ENCODE data around the gene RNF168. TPM values are rescaled to one million over a fixed set of nuclear protein-coding genes. Genes with fewer than 3 reads are reported as not detected.
A peak's percentile ranks its signal among the peaks of the same experiment; 100 is the strongest.
"Not testable (repeated sequence)": the region's sequence is repeated elsewhere in the genome, so short reads cannot be mapped to it uniquely, and the experiment has no call there.

The RNF168 gene
- total and polyA plus RNA-seq, 4 donors: 13.2 to 20.6 (median 16.5) TPM

DNA sequence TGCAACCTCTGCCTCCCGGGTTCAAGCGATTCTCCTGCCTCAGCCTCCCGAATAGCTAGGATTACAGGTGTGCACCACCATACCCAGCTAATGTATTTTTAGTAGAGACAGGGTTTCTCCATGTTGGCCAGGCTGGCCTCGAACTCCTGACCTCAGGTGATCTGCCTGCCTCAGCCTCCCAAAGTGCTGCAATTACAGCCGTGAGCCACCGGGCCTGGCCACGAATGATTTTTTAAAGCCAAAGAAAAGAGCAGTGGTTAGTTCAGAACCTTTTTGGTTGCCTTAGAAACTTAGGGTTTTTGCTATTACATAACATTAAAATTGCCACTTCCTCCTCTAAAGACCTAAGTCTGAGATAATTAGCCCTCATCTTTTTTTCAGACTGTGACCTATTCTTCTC is 46.1 kb downstream of the RNF168 start:
- H3K4me1 ChIP-seq (ENCODE audit: control insufficient read depth, insufficient read depth, low read length); H3K4me3 ChIP-seq (ENCODE audit: low read depth, low read length); H3K27me3 ChIP-seq (ENCODE audit: control insufficient read depth, insufficient read depth, low read length); H3K27ac ChIP-seq (ENCODE audit: low read depth, low read length); DNase-seq (ENCODE audit: low read depth in 4 of 6, low spot score in 6 of 6); H3K9me3 ChIP-seq (ENCODE audit: control insufficient read depth, insufficient read depth, low read length): not testable (repeated sequence)
- H3K36me3 ChIP-seq (ENCODE audit: control insufficient read depth, insufficient read depth, low read length): peaks cover 12% of the 10 kb centered on the region
- WGBS (ENCODE audit: insufficient coverage): no CpG with 5 or more reads among the region's 7 CpGs

- Histone ChIP-seq H3K4me1 (ENCODE audit: control insufficient read depth, insufficient read depth, low read length) (no peaks in the 10 kb centered on the region), H3K27ac (ENCODE audit: low read depth, low read length) (no peak overlapping the region), H3K27me3 (ENCODE audit: control insufficient read depth, insufficient read depth, low read length) (no peaks in the 10 kb centered on the region), H3K4me3 (ENCODE audit: low read depth, low read length) (no peak overlapping the region), H3K36me3 (ENCODE audit: control insufficient read depth, insufficient read depth, low read length) (peaks cover 14% of the 10 kb centered on the region), H3K9me3 (ENCODE audit: control insufficient read depth, insufficient read depth, low read length) (no peaks in the 10 kb centered on the region)
- 89% methylated on average over 5 of the region's 6 CpGs for WGBS (ENCODE audit: insufficient coverage)
- DNase-seq (ENCODE audit: low read depth in 4 of 6, low spot score in 6 of 6): peak in 1 of 6 donors; percentile 7
Measured at GRCh38 chr3:196454935-196455334, 48.6 kb downstream of the RNF168 start.

- H3K4me1 ChIP-seq (ENCODE audit: control insufficient read depth, insufficient read depth, low read length); H3K4me3 ChIP-seq (ENCODE audit: low read depth, low read length); H3K27ac ChIP-seq (ENCODE audit: low read depth, low read length); DNase-seq (ENCODE audit: low read depth in 4 of 6, low spot score in 6 of 6); H3K36me3 ChIP-seq (ENCODE audit: control insufficient read depth, insufficient read depth, low read length); H3K27me3 ChIP-seq (ENCODE audit: control insufficient read depth, insufficient read depth, low read length); H3K9me3 ChIP-seq (ENCODE audit: control insufficient read depth, insufficient read depth, low read length): not testable (repeated sequence)
- WGBS (ENCODE audit: insufficient coverage): 94% methylated on average over 6 of the region's 7 CpGs
Measured at GRCh38 chr3:196445391-196445790, 58.2 kb downstream of the RNF168 start.

GRCh38 chr3:196444500-196444894 is 59.1 kb downstream of the RNF168 start:
- WGBS (ENCODE audit: insufficient coverage): 83% methylated on average over 2 of the region's 2 CpGs
- Histone ChIP-seq H3K4me1 (ENCODE audit: control insufficient read depth, insufficient read depth, low read length) (no peaks in the 10 kb centered on the region), H3K36me3 (ENCODE audit: control insufficient read depth, insufficient read depth, low read length) (no peaks in the 10 kb centered on the region), H3K9me3 (ENCODE audit: control insufficient read depth, insufficient read depth, low read length) (no peaks in the 10 kb centered on the region), H3K4me3 (ENCODE audit: low read depth, low read length) (no peak overlapping the region), H3K27ac (ENCODE audit: low read depth, low read length) (no peak overlapping the region), H3K27me3 (ENCODE audit: control insufficient read depth, insufficient read depth, low read length) (no peaks in the 10 kb centered on the region)
- no peak for DNase-seq (ENCODE audit: low read depth in 4 of 6, low spot score in 6 of 6)

DNA sequence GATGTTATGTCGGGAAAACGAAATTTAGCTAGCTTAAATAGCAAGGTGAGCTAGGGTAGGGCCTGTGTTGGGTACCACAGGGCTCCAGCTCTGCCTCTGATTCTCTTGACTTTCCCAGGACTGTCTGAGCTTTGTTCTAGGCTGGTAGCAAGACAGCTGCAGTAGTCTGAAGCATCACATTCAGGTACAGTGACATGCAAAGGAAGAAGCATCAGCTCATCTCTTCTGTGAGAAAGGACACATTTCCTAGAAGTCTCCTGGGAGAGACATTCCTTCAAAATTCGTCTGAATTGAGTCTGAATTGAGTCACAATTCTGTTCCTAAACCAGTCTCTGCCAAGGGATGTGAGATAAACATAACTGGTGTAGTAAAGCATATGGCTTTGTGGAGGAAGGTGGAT is 62.9 kb downstream of the RNF168 start:
- DNase-seq (ENCODE audit: low read depth in 4 of 6, low spot score in 6 of 6): peak in 1 of 6 donors; percentile 4
- Histone ChIP-seq H3K9me3 (ENCODE audit: control insufficient read depth, insufficient read depth, low read length) (no peaks in the 10 kb centered on the region), H3K36me3 (ENCODE audit: control insufficient read depth, insufficient read depth, low read length) (no peaks in the 10 kb centered on the region), H3K27ac (ENCODE audit: low read depth, low read length) (no peak overlapping the region), H3K4me3 (ENCODE audit: low read depth, low read length) (no peak overlapping the region), H3K4me1 (ENCODE audit: control insufficient read depth, insufficient read depth, low read length) (no peaks in the 10 kb centered on the region), H3K27me3 (ENCODE audit: control insufficient read depth, insufficient read depth, low read length) (no peaks in the 10 kb centered on the region)
- WGBS (ENCODE audit: insufficient coverage): 57% methylated on average over 3 of the region's 3 CpGs

DNA sequence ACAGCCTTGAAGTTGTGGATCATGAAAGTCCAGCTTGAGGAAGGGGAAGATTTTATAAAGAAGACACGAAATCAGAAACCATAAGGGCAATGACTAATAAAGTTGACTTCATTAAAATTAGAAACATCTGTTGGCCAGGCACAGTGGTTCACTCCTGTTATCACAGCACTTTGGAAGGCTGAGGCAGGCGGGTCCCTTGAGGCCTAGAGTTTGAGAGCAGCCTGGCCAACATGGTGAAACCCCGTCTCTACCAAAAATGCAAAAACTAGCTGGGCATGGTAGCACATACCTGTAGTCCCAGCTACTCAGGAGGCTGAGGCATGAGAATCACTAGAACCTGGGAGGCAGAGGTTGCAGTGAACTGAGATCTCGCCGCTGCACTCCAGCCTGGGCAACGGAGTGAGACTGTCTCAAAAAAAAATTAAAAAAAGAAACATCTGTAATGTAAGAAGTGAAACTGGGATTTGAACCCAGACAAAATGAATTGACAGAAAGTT is 63.5 kb downstream of the RNF168 start:
- no peak overlapping the region for H3K27ac ChIP-seq (ENCODE audit: low read depth, low read length)
- DNase-seq (ENCODE audit: low read depth in 4 of 6, low spot score in 6 of 6): no peak
- 75% methylated on average over 2 of the region's 6 CpGs for WGBS (ENCODE audit: insufficient coverage)
- H3K4me1 ChIP-seq (ENCODE audit: control insufficient read depth, insufficient read depth, low read length): no peaks in the 10 kb centered on the region
- no peak overlapping the region for H3K4me3 ChIP-seq (ENCODE audit: low read depth, low read length)
- no peaks in the 10 kb centered on the region for H3K9me3 ChIP-seq (ENCODE audit: control insufficient read depth, insufficient read depth, low read length)
- no peaks in the 10 kb centered on the region for H3K27me3 ChIP-seq (ENCODE audit: control insufficient read depth, insufficient read depth, low read length)
- no peaks in the 10 kb centered on the region for H3K36me3 ChIP-seq (ENCODE audit: control insufficient read depth, insufficient read depth, low read length)

DNA sequence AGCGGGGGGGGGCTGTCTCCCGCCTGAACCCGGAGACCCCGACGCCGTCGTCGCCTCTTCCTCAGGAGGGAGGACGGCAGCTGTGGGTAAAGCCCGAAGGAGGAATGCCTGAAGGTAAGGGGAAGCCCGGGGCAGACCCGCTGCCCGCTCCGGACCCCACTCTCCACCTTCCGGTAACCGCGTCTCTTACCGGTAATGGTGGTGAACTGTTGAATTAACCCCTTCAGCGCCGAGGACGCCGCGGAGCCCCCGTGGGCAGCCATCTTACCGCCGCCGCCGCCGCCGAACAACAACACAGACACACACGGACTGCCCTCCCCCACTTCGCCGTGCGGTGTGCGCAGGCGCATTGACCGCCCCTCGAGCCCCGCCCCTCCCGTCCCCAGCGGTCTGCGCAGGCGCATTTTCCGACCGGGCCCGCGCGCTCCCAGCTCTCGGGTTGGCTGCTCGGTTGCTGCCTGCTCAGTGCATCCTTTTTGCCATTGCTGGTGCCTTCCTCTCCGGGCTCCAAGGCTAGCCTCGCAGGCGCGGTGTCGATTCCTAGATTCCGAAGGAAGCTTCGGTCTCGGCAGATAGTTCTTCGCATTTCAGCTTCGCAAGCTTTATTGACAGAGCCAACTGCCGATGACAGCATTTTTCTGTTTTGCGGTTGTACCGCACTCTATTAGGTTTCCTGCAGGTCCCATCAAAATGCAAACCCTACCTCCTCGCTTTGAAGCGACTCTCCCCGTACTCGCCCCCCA is 71.3 kb downstream of the RNF168 start, which contains the start of gene UBXN7:
UBXN7 (minus strand) TSS at position 291 of the 743 bp plus-strand sequence; CDS start at position 263, 28 bp downstream.
- H3K9me3 ChIP-seq (ENCODE audit: control insufficient read depth, insufficient read depth, low read length): no peaks in the 10 kb centered on the region
- H3K27me3 ChIP-seq (ENCODE audit: control insufficient read depth, insufficient read depth, low read length): no peaks in the 10 kb centered on the region
- peaks cover 7% of the 10 kb centered on the region for H3K36me3 ChIP-seq (ENCODE audit: control insufficient read depth, insufficient read depth, low read length)
- H3K4me3 ChIP-seq (ENCODE audit: low read depth, low read length): peak within 1 kb of the TSS; percentile 99
- 0% methylated on average over 67 of the region's 67 CpGs for WGBS (ENCODE audit: insufficient coverage)
- H3K27ac ChIP-seq (ENCODE audit: low read depth, low read length): peak within 1 kb of the TSS; percentile 86
- H3K4me1 ChIP-seq (ENCODE audit: control insufficient read depth, insufficient read depth, low read length): peaks cover 11% of the 10 kb centered on the region
- DNase-seq (ENCODE audit: low read depth in 4 of 6, low spot score in 6 of 6): peak; percentile 92 to 99 (median 94)

GRCh38 chr3:196431181-196432136 is 72.1 kb downstream of the RNF168 start:
- Histone ChIP-seq H3K27me3 (ENCODE audit: control insufficient read depth, insufficient read depth, low read length) (no peaks in the 10 kb centered on the region), H3K36me3 (ENCODE audit: control insufficient read depth, insufficient read depth, low read length) (peaks cover 12% of the 10 kb centered on the region), H3K9me3 (ENCODE audit: control insufficient read depth, insufficient read depth, low read length) (no peaks in the 10 kb centered on the region), H3K4me3 (ENCODE audit: low read depth, low read length) (peak overlapping the region; percentile 99), H3K27ac (ENCODE audit: low read depth, low read length) (peak overlapping the region; percentile 86), H3K4me1 (ENCODE audit: control insufficient read depth, insufficient read depth, low read length) (peaks cover 11% of the 10 kb centered on the region)
- peak in 5 of 6 donors; percentile 33 to 74 (median 38) for DNase-seq (ENCODE audit: low read depth in 4 of 6, low spot score in 6 of 6)
- 0% methylated on average over 36 of the region's 50 CpGs for WGBS (ENCODE audit: insufficient coverage)

- H3K4me3 ChIP-seq (ENCODE audit: low read depth, low read length): no peak overlapping the region
- H3K27me3 ChIP-seq (ENCODE audit: control insufficient read depth, insufficient read depth, low read length): no peaks in the 10 kb centered on the region
- H3K27ac ChIP-seq (ENCODE audit: low read depth, low read length): no peak overlapping the region
- no peaks in the 10 kb centered on the region for H3K9me3 ChIP-seq (ENCODE audit: control insufficient read depth, insufficient read depth, low read length)
- no peak for DNase-seq (ENCODE audit: low read depth in 4 of 6, low spot score in 6 of 6)
- H3K36me3 ChIP-seq (ENCODE audit: control insufficient read depth, insufficient read depth, low read length): peaks cover 16% of the 10 kb centered on the region
- WGBS (ENCODE audit: insufficient coverage): 72% methylated on average over 2 of the region's 6 CpGs
- peaks cover 15% of the 10 kb centered on the region for H3K4me1 ChIP-seq (ENCODE audit: control insufficient read depth, insufficient read depth, low read length)
Measured at GRCh38 chr3:196428041-196428440, 75.5 kb downstream of the RNF168 start.

All from spinal cord (tissue), 10 donors.